GM21576 (cell line): Measurements from ENCODE around the gene MRLN.

Source experiments
- ATAC-seq: cut with Tn5 transposase; IDR thresholded peaks from one replicate; pipeline ENCODE4 v1.9.1; 2021; ENCODE audit warnings: mild to moderate bottlenecking, moderate library complexity; ENCODE audit not compliant: unreplicated experiment

The MRLN gene

GRCh38 chr10:59706851-59707797, 46.1 kb downstream of the MRLN start:
- no peak for ATAC-seq

- ATAC-seq, result no peak
These were observed 47.3 kb downstream of the MRLN start for GRCh38 chr10:59705931-59706330.

GRCh38 chr10:59704630-59705029, 48.6 kb downstream of the MRLN start:
- ATAC-seq, result no peak

- no peak for ATAC-seq
These were observed 50.9 kb downstream of the MRLN start for GRCh38 chr10:59702347-59702746.

GRCh38 chr10:59700709-59701108, 52.5 kb downstream of the MRLN start:
- no peak for ATAC-seq

- no peak for ATAC-seq
These were observed 54.9 kb downstream of the MRLN start for GRCh38 chr10:59698326-59698725.

- no peak for ATAC-seq
These were observed 57.6 kb downstream of the MRLN start for GRCh38 chr10:59695637-59696036.

- ATAC-seq, result no peak
These were observed 58.3 kb downstream of the MRLN start for GRCh38 chr10:59694936-59695335.

- no peak for ATAC-seq
These were observed 61.1 kb downstream of the MRLN start for GRCh38 chr10:59692113-59692512.

GRCh38 chr10:59688921-59689351, 64.3 kb downstream of the MRLN start:
- ATAC-seq, result no peak

- ATAC-seq, result no peak
These were observed 65.6 kb downstream of the MRLN start for GRCh38 chr10:59687657-59688056.
